ENCODE data around the gene APOD. TPM values are rescaled to one million over a fixed set of nuclear protein-coding genes. Genes with fewer than 3 reads are reported as not detected.

Gene APOD
- total and polyA plus RNA-seq, 9 of the 15 experiments (the other 6 are each of a cell fraction or from before 2014, with no cell fraction given): 0.18 to 0.50 (median 0.35) TPM; not detected in 1

- ATAC-seq (no peak), FAIRE-seq (no peak), DNase-seq (ENCODE audit: extremely low read depth in 1 of 4, low spot score in 3 of 4) (no peak)
- Histone ChIP-seq H3K9ac (ENCODE audit: insufficient read depth in 1 of 2, low read depth in 2 of 2, low read length in 2 of 2) (no peak overlapping the region), H3K9me1 (ENCODE audit: control insufficient read depth, insufficient read depth, low read length) (no peaks in the 10 kb centered on the region), H4K20me1 (replicated peaks; ENCODE audit: control insufficient read depth, insufficient read depth, low read length) (no peaks in the 10 kb centered on the region), H3K9me3 (replicated peaks; ENCODE audit: control insufficient read depth, insufficient read depth, low read depth, low read length) (no peaks in the 10 kb centered on the region), H3K79me2 (ENCODE audit: control insufficient read depth, insufficient read depth, low read length) (peaks cover 1% of the 10 kb centered on the region; the same call in 2 of the 3 replicates), H3K36me3 (ENCODE audit: control insufficient read depth, insufficient read depth, low read length) (no peaks in the 10 kb centered on the region), H2AFZ (ENCODE audit: low read depth, low read length) (no peak overlapping the region; the same call in 1 of the 2 replicates), H3K4me2 (ENCODE audit: insufficient read depth, low read length) (no peak overlapping the region), H3K27ac (ENCODE audit: extremely low read depth, low read depth, low read length) (no peak overlapping the region), H3K4me3 (no peak overlapping the region), H3K27me3 (ENCODE audit: control insufficient read depth in 2 of 2, insufficient read depth in 2 of 2, low read length in 2 of 2) (peaks cover 2 to 13% of the 10 kb centered on the region in 2 experiments; a peak in 1 of 5 replicates), H3K4me1 (replicated peaks in 1 of 2; ENCODE audit: control insufficient read depth in 2 of 2, insufficient read depth in 2 of 2, low read length in 2 of 2) (peaks cover 12 to 17% of the 10 kb centered on the region in 2 experiments)
- intact Hi-C loops (cut with micrococcal nuclease): loop anchor here (10.0 kb wide), 1 partner anchor 167 kb away; no protein-coding TSS in a partner anchor
- CTCF ChIA-PET (ENCODE audit: low intra/inter-chr PET ratio): no interaction called here
- BruUV-seq (replicated peaks): no TSS peak
- TF ChIP-seq PKNOX1 (IDR thresholded peaks at IDR 0.05) (no peak), ARID3B (CRISPR knock-in tag; IDR thresholded peaks at IDR 0.05; ENCODE audit: borderline replicate concordance) (no peak), POLR2B (IDR thresholded peaks at IDR 0.05; ENCODE audit: low read depth, partially characterized antibody) (no peak), PRPF4 (IDR thresholded peaks at IDR 0.05; ENCODE audit: insufficient read depth, low read depth, low read length, poor library complexity, severe bottlenecking) (no peak), ZBTB26 (CRISPR knock-in tag; IDR thresholded peaks at IDR 0.05) (no peak), ZSCAN32 (CRISPR knock-in tag; IDR thresholded peaks at IDR 0.05) (no peak)
- TF ChIP-seq, protein P1, sequence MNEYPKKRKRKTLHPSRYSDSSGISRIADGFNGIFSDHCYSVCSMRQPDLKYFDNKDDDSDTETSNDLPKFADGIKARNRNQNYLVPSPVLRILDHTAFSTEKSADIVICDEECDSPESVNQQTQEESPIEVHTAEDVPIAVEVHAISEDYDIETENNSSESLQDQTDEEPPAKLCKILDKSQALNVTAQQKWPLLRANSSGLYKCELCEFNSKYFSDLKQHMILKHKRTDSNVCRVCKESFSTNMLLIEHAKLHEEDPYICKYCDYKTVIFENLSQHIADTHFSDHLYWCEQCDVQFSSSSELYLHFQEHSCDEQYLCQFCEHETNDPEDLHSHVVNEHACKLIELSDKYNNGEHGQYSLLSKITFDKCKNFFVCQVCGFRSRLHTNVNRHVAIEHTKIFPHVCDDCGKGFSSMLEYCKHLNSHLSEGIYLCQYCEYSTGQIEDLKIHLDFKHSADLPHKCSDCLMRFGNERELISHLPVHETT (CRISPR knock-in tag; conservative IDR thresholded peaks at IDR 0.05 in 1 of 2, IDR thresholded peaks at IDR 0.05 in 1 of 2): no peak
- TF ChIP-seq, protein P2, sequence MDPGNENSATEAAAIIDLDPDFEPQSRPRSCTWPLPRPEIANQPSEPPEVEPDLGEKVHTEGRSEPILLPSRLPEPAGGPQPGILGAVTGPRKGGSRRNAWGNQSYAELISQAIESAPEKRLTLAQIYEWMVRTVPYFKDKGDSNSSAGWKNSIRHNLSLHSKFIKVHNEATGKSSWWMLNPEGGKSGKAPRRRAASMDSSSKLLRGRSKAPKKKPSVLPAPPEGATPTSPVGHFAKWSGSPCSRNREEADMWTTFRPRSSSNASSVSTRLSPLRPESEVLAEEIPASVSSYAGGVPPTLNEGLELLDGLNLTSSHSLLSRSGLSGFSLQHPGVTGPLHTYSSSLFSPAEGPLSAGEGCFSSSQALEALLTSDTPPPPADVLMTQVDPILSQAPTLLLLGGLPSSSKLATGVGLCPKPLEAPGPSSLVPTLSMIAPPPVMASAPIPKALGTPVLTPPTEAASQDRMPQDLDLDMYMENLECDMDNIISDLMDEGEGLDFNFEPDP (CRISPR knock-in tag; IDR thresholded peaks at IDR 0.05): no peak
- WGBS (ENCODE audit: insufficient coverage, low coverage, missing lambda C conversion rate): 40% methylated on average over 8 of the region's 8 CpGs
- in situ Hi-C loops (cut with MboI): no loop called here
- POLR2A ChIA-PET: no interaction called here
These were observed 35.7 kb downstream of the APOD start for GRCh38 chr3:195548006-195548405.
